WTC11 (cell line): ENCODE data around the gene SLC24A3. TPM values are rescaled to one million over a fixed set of nuclear protein-coding genes. Genes with fewer than 3 reads are reported as not detected.

ENCODE experiments used
- ATAC-seq: fragments of 200-7000 bp; cut with Tn5 transposase; 2 replicates; pipeline ENCODE4 v1.10.0; 2021; ENCODE audit warnings: mild to moderate bottlenecking, moderate library complexity
- CTCF ChIA-PET: fragments of 300-600 bp; sonication (Branson Sonifier 250); formaldehyde crosslinking; loops from one replicate; lab custom pipeline; 2021; ENCODE audit warnings: antibody characterized with exemption; lab: Charles Lee
- POLR2A ChIA-PET: fragments of 350-600 bp; sonication (Branson Sonifier 250); formaldehyde crosslinking; loops from one replicate; lab custom pipeline; 2021; ENCODE audit warnings: antibody characterized with exemption; lab: Charles Lee
- DNase-seq: peaks from one replicate; pipeline ENCODE4 v3.0.0; 2021; ENCODE audit warnings: low spot score
- H3K27ac Mint-ChIP-seq: 2 replicates; pipeline ENCODE4 v1.8.0; 2021; ENCODE audit warnings: mixed read lengths
- H3K27me3 Mint-ChIP-seq: 2 replicates; pipeline ENCODE4 v1.8.0; 2021; ENCODE audit warnings: low read depth, mild to moderate bottlenecking, moderate library complexity, mixed read lengths
- H3K36me3 Mint-ChIP-seq: 2 replicates; pipeline ENCODE4 v1.8.0; 2021; ENCODE audit warnings: mixed read lengths
- H3K4me1 Mint-ChIP-seq: 2 replicates; pipeline ENCODE4 v1.8.0; 2022; ENCODE audit warnings: mixed read lengths
- H3K4me3 Mint-ChIP-seq: 2 replicates; pipeline ENCODE4 v1.8.0; 2021; ENCODE audit warnings: mild to moderate bottlenecking, moderate library complexity, mixed read lengths
- H3K9me3 Mint-ChIP-seq: 2 replicates; pipeline ENCODE4 v1.8.0; 2021; ENCODE audit warnings: mixed read lengths
- ARID4B ChIP-seq: sonication (generic); formaldehyde crosslinking; IDR thresholded peaks from 2 replicates; pipeline ENCODE4 v1.8.0; 2023; ENCODE audit warnings: missing genetic modification reagents, mild to moderate bottlenecking, borderline replicate concordance
- ATF1 ChIP-seq: sonication (generic); formaldehyde crosslinking; IDR thresholded peaks from 2 replicates; pipeline ENCODE4 v1.8.1; 2023; ENCODE audit warnings: mild to moderate bottlenecking, moderate library complexity, missing genetic modification reagents
- CTCF ChIP-seq: fragments of 200-600 bp; IDR thresholded peaks from 2 replicates; pipeline ENCODE4 v1.8.0; 2022; ENCODE audit warnings: antibody characterized with exemption
- FOXJ3 ChIP-seq: sonication (generic); formaldehyde crosslinking; IDR thresholded peaks from 2 replicates; pipeline ENCODE4 v1.9.0; 2021; ENCODE audit warnings: missing genetic modification reagents, mild to moderate bottlenecking, borderline replicate concordance
- GABPB1 ChIP-seq: sonication (generic); formaldehyde crosslinking; IDR thresholded peaks from 2 replicates; pipeline ENCODE4 v1.8.1; 2023; ENCODE audit warnings: mild to moderate bottlenecking, missing genetic modification reagents
- MXD4 ChIP-seq: fragments of 250-450 bp; sonication (Bioruptor Pico); IDR thresholded peaks from 2 replicates; pipeline ENCODE4 v1.8.0; 2021; ENCODE audit warnings: mild to moderate bottlenecking, moderate library complexity, borderline replicate concordance
- NFYB ChIP-seq: sonication (generic); formaldehyde crosslinking; conservative IDR thresholded peaks from 2 replicates; pipeline ENCODE4 v1.8.0; 2022; ENCODE audit warnings: low read depth, missing genetic modification reagents
- NR3C1 ChIP-seq: sonication (generic); formaldehyde crosslinking; conservative IDR thresholded peaks from 2 replicates; pipeline ENCODE4 v1.8.1; 2023; ENCODE audit warnings: low read depth, mild to moderate bottlenecking, missing genetic modification reagents
- TEAD1 ChIP-seq: sonication (generic); formaldehyde crosslinking; IDR thresholded peaks from 2 replicates; pipeline ENCODE4 v1.8.0; 2022; ENCODE audit warnings: mild to moderate bottlenecking, missing genetic modification reagents
- ZBTB21 ChIP-seq: sonication (generic); formaldehyde crosslinking; IDR thresholded peaks from 2 replicates; pipeline ENCODE4 v1.8.1; 2023; ENCODE audit warnings: mild to moderate bottlenecking, missing genetic modification reagents, borderline replicate concordance
- ZNF232 ChIP-seq: sonication (generic); formaldehyde crosslinking; IDR thresholded peaks from 2 replicates; pipeline ENCODE4 v1.8.0; 2022; ENCODE audit warnings: mild to moderate bottlenecking, missing genetic modification reagents
- ZNF423 ChIP-seq: fragments of 250-450 bp; sonication (Bioruptor Pico); IDR thresholded peaks from 2 replicates; pipeline ENCODE4 v2.1.2; 2022; ENCODE audit warnings: mild to moderate bottlenecking, moderate library complexity
- ZNF512 ChIP-seq: sonication (generic); formaldehyde crosslinking; IDR thresholded peaks from 2 replicates; pipeline ENCODE4 v1.8.1; 2022; ENCODE audit warnings: missing genetic modification reagents, borderline replicate concordance
- total RNA-seq: library from RNA; stranded (reverse); gene quantifications from 3 replicates; pipeline ENCODE4 v1.2.3, GENCODE V29; 2021
- TF ChIP-seq, protein P1 (sequence below): sonication (generic); formaldehyde crosslinking; IDR thresholded peaks from 2 replicates; pipeline ENCODE4 v1.8.1; 2023; ENCODE audit warnings: mild to moderate bottlenecking, moderate library complexity, missing genetic modification reagents
- TF ChIP-seq, protein P2 (sequence below): fragments of 250-450 bp; sonication (Bioruptor Pico); IDR thresholded peaks from 2 replicates; pipeline ENCODE4 v1.9.0; 2021; ENCODE audit warnings: mild to moderate bottlenecking

SLC24A3 gene
- total RNA-seq, 1 experiment from 2014 or later: 5.7 TPM

DNA sequence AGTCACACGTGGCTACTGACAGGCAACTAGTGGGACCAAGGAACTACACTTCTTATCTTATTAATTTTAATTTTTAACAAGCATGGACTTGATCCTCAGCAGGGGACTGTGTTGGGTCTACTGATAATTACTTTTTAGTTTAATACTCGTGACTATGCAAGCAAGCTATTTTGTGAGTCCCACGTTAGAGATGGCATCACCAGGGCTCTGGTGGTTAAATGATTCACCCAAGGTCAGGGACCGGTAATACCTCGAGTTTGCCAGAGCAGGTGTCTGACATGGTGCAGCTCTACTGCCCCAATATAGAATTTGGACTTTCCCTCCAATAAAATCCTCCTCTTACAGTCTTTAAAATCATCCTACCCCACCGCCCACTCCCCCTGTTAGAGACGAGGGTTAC, 447.0 kb downstream of the SLC24A3 start (continued):
- TF ChIP-seq ARID4B (CRISPR knock-in tag): no peak
- TF ChIP-seq, protein P1, sequence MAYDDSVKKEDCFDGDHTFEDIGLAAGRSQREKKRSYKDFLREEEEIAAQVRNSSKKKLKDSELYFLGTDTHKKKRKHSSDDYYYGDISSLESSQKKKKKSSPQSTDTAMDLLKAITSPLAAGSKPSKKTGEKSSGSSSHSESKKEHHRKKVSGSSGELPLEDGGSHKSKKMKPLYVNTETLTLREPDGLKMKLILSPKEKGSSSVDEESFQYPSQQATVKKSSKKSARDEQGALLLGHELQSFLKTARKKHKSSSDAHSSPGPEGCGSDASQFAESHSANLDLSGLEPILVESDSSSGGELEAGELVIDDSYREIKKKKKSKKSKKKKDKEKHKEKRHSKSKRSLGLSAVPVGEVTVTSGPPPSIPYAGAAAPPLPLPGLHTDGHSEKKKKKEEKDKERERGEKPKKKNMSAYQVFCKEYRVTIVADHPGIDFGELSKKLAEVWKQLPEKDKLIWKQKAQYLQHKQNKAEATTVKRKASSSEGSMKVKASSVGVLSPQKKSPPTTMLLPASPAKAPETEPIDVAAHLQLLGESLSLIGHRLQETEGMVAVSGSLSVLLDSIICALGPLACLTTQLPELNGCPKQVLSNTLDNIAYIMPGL (CRISPR knock-in tag): no peak
- TF ChIP-seq, all 79 proteins: peak for 0

DNA sequence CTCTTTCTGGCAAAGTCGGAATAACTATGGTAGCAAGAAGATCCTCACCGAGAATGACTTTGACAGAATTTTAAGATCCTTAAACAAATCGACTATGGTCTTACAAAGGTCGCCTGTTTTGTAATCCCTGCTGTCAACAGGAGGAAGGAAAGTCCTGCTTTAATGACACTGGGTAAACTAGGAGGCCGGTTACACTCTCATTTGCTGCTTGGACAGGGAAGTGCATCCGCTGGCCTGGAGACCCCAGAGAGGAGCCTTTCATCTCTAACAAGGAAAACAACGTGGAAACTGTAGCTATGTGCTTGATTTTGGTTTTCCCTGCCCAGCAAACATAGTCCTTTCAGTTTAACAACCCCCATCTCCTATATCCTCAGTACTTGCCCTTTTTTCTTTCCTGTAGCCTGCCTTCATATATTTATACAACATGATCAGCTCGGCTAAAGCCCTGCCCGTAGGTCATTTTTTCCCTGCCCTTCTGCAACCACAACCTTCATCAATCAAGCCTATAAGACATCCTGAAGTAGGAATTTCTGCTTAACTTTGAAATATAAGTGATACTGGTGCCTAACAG, 448.5 kb downstream of the SLC24A3 start:
- H3K9me3 Mint-ChIP-seq: no peaks in the 10 kb centered on the region
- DNase-seq: no peak
- ChIA-PET CTCF (interaction anchor here (0.5 to 4.5 kb wide), 11 partner anchors 26 to 1167 kb away, joined by 4 to 25 read pairs (median 4); no protein-coding TSS in a partner anchor), POLR2A (no interaction called here)
- peaks cover 20% of the 10 kb centered on the region for H3K4me1 Mint-ChIP-seq
- H3K27me3 Mint-ChIP-seq: no peaks in the 10 kb centered on the region
- TF ChIP-seq ARID4B (CRISPR knock-in tag): no peak
- no peaks in the 10 kb centered on the region for H3K36me3 Mint-ChIP-seq
- ATAC-seq: no peak
- H3K27ac Mint-ChIP-seq: no peak overlapping the region
- no peak overlapping the region for H3K4me3 Mint-ChIP-seq

GRCh38 chr20:19661717-19662636, 449.5 kb downstream of the SLC24A3 start:
- peak; percentile 80 for ATAC-seq
- H3K27me3 Mint-ChIP-seq: no peaks in the 10 kb centered on the region
- CTCF ChIA-PET: interaction anchor here (1.0 to 4.5 kb wide), 14 partner anchors 27 to 760 kb away, joined by 3 to 25 read pairs (median 5); partner anchors contain the start of gene SLC24A3
- H3K4me3 Mint-ChIP-seq: no peak overlapping the region
- H3K4me1 Mint-ChIP-seq: peaks cover 20% of the 10 kb centered on the region
- H3K9me3 Mint-ChIP-seq: no peaks in the 10 kb centered on the region
- no peak overlapping the region for H3K27ac Mint-ChIP-seq
- no peaks in the 10 kb centered on the region for H3K36me3 Mint-ChIP-seq
- DNase-seq: peak; percentile 68
- POLR2A ChIA-PET: no interaction called here
- TF ChIP-seq FOXJ3 (CRISPR knock-in tag) (no peak), NR3C1 (no peak), ZNF423 (CRISPR knock-in tag) (no peak), MXD4 (CRISPR knock-in tag) (no peak), ZNF232 (CRISPR knock-in tag) (no peak), ATF1 (CRISPR knock-in tag) (no peak), NFYB (CRISPR knock-in tag) (no peak), TEAD1 (no peak), ZBTB21 (CRISPR knock-in tag) (no peak), ZNF512 (CRISPR knock-in tag) (no peak), GABPB1 (CRISPR knock-in tag) (peak; percentile 48; the same call in 1 of the 2 replicates), CTCF (peak; percentile 95)
- TF ChIP-seq, protein P2, sequence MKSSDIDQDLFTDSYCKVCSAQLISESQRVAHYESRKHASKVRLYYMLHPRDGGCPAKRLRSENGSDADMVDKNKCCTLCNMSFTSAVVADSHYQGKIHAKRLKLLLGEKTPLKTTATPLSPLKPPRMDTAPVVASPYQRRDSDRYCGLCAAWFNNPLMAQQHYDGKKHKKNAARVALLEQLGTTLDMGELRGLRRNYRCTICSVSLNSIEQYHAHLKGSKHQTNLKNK (CRISPR knock-in tag): no peak
